Measurements from ENCODE around the gene FHL2.

FHL2 gene

GRCh38 chr2:105369777-105370690, 28.8 kb downstream of the FHL2 start:
- TF ChIP-seq CTCF (IDR thresholded peaks at IDR 0.05; ENCODE audit: low read depth, low read length) = peak; percentile 97
- Histone ChIP-seq H3K9me3 (ENCODE audit: severe bottlenecking) (no peaks in the 10 kb centered on the region), H3K36me3 (peaks cover 3% of the 10 kb centered on the region), H3K4me3 (ENCODE audit: low read depth, low read length) (no peak overlapping the region), H3K27ac (no peak overlapping the region), H3K27me3 (ENCODE audit: insufficient read depth, low read depth, severe bottlenecking) (no peaks in the 10 kb centered on the region)
- DNase-seq = peak; percentile 91

GRCh38 chr2:105368759-105369408, 30.0 kb downstream of the FHL2 start:
- DNase-seq = no peak
- Histone ChIP-seq H3K9me3 (ENCODE audit: severe bottlenecking) (no peaks in the 10 kb centered on the region), H3K27ac (no peak overlapping the region), H3K36me3 (peaks cover 3% of the 10 kb centered on the region), H3K4me3 (ENCODE audit: low read depth, low read length) (no peak overlapping the region), H3K27me3 (ENCODE audit: insufficient read depth, low read depth, severe bottlenecking) (no peaks in the 10 kb centered on the region)
- TF ChIP-seq CTCF (IDR thresholded peaks at IDR 0.05; ENCODE audit: low read depth, low read length) = no peak

- Histone ChIP-seq H3K27ac (no peak overlapping the region), H3K4me3 (ENCODE audit: low read depth, low read length) (no peak overlapping the region)
- DNase-seq = no peak
Observed at GRCh38 chr2:105365206-105365605, 33.6 kb downstream of the FHL2 start.

GRCh38 chr2:105364436-105365139, 34.3 kb downstream of the FHL2 start:
- H3K36me3 ChIP-seq = peaks cover 9% of the 10 kb centered on the region
- DNase-seq = no peak
- no peak overlapping the region for H3K4me3 ChIP-seq (ENCODE audit: low read depth, low read length)
- no peak overlapping the region for H3K27ac ChIP-seq
- no peaks in the 10 kb centered on the region for H3K9me3 ChIP-seq (ENCODE audit: severe bottlenecking)
- no peaks in the 10 kb centered on the region for H3K27me3 ChIP-seq (ENCODE audit: insufficient read depth, low read depth, severe bottlenecking)
- TF ChIP-seq CTCF (IDR thresholded peaks at IDR 0.05; ENCODE audit: low read depth, low read length) = no peak

More at GRCh38 chr2:105365206-105365605, 33.6 kb downstream of the FHL2 start:
- TF ChIP-seq CTCF (IDR thresholded peaks at IDR 0.05; ENCODE audit: low read depth, low read length) = no peak
- no peaks in the 10 kb centered on the region for H3K27me3 ChIP-seq (ENCODE audit: insufficient read depth, low read depth, severe bottlenecking)
- no peaks in the 10 kb centered on the region for H3K9me3 ChIP-seq (ENCODE audit: severe bottlenecking)
- peaks cover 9% of the 10 kb centered on the region for H3K36me3 ChIP-seq

- no peaks in the 10 kb centered on the region for H3K9me3 ChIP-seq (ENCODE audit: severe bottlenecking)
- no peak overlapping the region for H3K27ac ChIP-seq
- H3K4me3 ChIP-seq (ENCODE audit: low read depth, low read length) = no peak overlapping the region
- no peaks in the 10 kb centered on the region for H3K27me3 ChIP-seq (ENCODE audit: insufficient read depth, low read depth, severe bottlenecking)
- DNase-seq = no peak
- peaks cover 11% of the 10 kb centered on the region for H3K36me3 ChIP-seq
- TF ChIP-seq CTCF (IDR thresholded peaks at IDR 0.05; ENCODE audit: low read depth, low read length) = no peak
Observed at GRCh38 chr2:105362862-105363591, 35.8 kb downstream of the FHL2 start.

Data from WERI-Rb-1 (cell line).